Measurements from ENCODE around the gene NDRG2.
A peak's percentile ranks its signal among the peaks of the same experiment; 100 is the strongest.

The NDRG2 gene

DNA sequence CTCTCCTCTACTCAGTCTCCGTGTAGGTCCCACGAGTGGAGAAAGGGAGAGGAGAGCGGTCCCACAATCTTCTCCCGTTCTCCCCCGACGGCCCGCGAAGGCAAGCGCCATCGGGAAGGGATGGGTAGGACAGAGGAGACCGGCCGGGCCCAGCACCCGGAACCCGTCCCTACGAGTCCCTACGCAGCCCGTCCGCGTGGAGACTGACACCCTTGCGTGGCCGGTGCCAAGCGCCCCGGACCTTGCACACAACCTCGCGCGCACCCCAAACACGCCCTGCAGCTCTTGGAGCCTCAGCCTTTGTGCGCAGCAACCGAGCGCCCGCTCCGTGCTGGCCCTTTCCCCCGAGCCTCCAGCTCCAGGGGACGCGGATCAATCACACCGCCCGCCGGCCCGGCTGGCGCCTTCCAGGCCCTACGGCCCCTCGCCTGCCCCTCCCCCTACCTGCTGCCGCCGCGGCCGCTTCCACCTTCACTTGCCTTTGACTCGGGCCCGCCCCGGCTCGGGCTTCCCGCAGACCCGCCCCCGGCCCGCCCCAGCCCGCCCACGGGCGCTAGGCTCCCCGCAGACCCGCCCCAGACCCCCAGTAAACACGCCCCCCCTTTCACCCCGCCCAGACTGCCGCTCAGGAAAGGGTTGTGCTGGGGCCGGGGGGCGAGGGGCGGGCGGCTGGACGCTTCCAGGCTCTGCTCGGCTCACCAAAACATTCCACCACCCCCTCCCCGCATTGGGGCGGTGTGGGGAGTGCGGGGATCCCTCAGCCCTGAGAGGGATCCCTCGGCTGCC, at the start of gene NDRG2:
TSS of gene NDRG2 (minus strand) at position 477 of the 786 bp plus-strand sequence. CDS start 1,746 bp downstream, outside the sequence.
- no peaks in the 10 kb centered on the region for H3K27me3 ChIP-seq (ENCODE audit: control insufficient read depth, insufficient read depth, low read length)
- H3K36me3 ChIP-seq (ENCODE audit: control insufficient read depth, insufficient read depth, low read length) = no peaks in the 10 kb centered on the region
- peak within 1 kb of the TSS; percentile 81 for H2AFZ ChIP-seq
- H3K27ac ChIP-seq = peak within 1 kb of the TSS; percentile 87
- H3K79me2 ChIP-seq = peaks cover 12% of the 10 kb centered on the region
- H3K9me3 ChIP-seq (ENCODE audit: control insufficient read depth, low read length) = no peaks in the 10 kb centered on the region
- peak within 1 kb of the TSS; percentile 99 for H3K4me2 ChIP-seq (ENCODE audit: low read length)
- peak within 1 kb of the TSS; percentile 63 for H3K9ac ChIP-seq
- TF ChIP-seq, protein P1, sequence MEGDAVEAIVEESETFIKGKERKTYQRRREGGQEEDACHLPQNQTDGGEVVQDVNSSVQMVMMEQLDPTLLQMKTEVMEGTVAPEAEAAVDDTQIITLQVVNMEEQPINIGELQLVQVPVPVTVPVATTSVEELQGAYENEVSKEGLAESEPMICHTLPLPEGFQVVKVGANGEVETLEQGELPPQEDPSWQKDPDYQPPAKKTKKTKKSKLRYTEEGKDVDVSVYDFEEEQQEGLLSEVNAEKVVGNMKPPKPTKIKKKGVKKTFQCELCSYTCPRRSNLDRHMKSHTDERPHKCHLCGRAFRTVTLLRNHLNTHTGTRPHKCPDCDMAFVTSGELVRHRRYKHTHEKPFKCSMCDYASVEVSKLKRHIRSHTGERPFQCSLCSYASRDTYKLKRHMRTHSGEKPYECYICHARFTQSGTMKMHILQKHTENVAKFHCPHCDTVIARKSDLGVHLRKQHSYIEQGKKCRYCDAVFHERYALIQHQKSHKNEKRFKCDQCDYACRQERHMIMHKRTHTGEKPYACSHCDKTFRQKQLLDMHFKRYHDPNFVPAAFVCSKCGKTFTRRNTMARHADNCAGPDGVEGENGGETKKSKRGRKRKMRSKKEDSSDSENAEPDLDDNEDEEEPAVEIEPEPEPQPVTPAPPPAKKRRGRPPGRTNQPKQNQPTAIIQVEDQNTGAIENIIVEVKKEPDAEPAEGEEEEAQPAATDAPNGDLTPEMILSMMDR (IDR thresholded peaks at IDR 0.05) = no peak
- H3K4me1 ChIP-seq = peaks cover 20% of the 10 kb centered on the region
- peak within 1 kb of the TSS; percentile 92 for H3K4me3 ChIP-seq (ENCODE audit: low read depth, low read length)

DNA sequence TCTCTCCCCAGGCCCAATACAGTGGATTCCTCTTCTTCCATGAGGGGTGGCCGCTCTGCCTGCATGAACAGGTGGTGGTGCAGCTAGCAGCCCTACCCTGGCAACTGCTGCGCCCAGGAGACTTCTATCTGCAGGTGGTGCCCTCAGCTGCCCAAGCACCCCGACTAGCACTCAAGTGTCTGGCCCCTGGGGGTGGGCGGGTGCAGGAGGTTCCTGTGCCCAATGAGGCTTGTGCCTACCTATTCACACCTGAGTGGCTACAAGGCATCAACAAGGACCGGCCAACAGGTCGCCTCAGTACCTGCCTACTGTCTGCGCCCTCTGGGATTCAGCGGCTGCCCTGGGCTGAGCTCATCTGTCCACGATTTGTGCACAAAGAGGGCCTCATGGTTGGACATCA, 49.1 kb upstream of the NDRG2 start:
- H3K9ac ChIP-seq = no peak overlapping the region
- H3K4me1 ChIP-seq = peaks cover 20% of the 10 kb centered on the region
- no peak overlapping the region for H3K4me2 ChIP-seq (ENCODE audit: low read length)
- no peak overlapping the region for H3K27ac ChIP-seq
- no peak overlapping the region for H3K4me3 ChIP-seq (ENCODE audit: low read depth, low read length)
- peaks cover 9% of the 10 kb centered on the region for H3K79me2 ChIP-seq
- no peaks in the 10 kb centered on the region for H3K36me3 ChIP-seq (ENCODE audit: control insufficient read depth, insufficient read depth, low read length)
- TF ChIP-seq, protein P1 (IDR thresholded peaks at IDR 0.05) = no peak
- H3K9me3 ChIP-seq (ENCODE audit: control insufficient read depth, low read length) = no peaks in the 10 kb centered on the region
- H2AFZ ChIP-seq = no peak overlapping the region
- no peaks in the 10 kb centered on the region for H3K27me3 ChIP-seq (ENCODE audit: control insufficient read depth, insufficient read depth, low read length)

DNA sequence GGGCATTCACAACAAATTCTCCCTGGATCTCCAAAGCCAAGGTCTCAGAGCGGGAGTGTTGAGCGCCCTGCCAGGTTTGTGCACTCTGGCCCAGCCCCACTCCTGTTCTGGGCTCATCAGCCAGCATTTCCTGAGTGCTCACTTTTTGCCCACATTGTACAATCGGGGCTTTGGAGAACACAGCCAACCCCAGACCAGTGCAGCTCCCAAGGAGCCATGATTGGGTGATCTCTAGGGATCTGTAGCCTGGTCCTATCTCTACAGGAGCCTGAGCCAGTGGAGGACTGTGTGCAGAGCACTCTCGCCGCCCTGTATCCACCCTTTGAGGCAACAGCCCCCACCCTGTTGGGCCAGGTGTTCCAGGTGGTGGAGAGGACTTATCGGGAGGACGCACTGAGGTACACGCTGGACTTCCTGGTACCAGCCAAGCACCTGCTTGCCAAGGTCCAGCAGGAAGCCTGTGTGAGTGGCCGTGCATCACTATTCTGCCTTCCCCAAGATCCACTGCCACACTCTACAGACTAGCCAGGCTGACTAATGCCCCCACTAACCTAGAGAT, 48.0 kb upstream of the NDRG2 start:
- no peaks in the 10 kb centered on the region for H3K27me3 ChIP-seq (ENCODE audit: control insufficient read depth, insufficient read depth, low read length)
- peaks cover 9% of the 10 kb centered on the region for H3K79me2 ChIP-seq
- TF ChIP-seq, protein P1 (IDR thresholded peaks at IDR 0.05) = no peak
- no peak overlapping the region for H2AFZ ChIP-seq
- H3K4me1 ChIP-seq = peaks cover 27% of the 10 kb centered on the region
- no peak overlapping the region for H3K9ac ChIP-seq
- H3K4me3 ChIP-seq (ENCODE audit: low read depth, low read length) = no peak overlapping the region
- no peaks in the 10 kb centered on the region for H3K9me3 ChIP-seq (ENCODE audit: control insufficient read depth, low read length)
- no peak overlapping the region for H3K27ac ChIP-seq
- no peak overlapping the region for H3K4me2 ChIP-seq (ENCODE audit: low read length)
- no peaks in the 10 kb centered on the region for H3K36me3 ChIP-seq (ENCODE audit: control insufficient read depth, insufficient read depth, low read length)

DNA sequence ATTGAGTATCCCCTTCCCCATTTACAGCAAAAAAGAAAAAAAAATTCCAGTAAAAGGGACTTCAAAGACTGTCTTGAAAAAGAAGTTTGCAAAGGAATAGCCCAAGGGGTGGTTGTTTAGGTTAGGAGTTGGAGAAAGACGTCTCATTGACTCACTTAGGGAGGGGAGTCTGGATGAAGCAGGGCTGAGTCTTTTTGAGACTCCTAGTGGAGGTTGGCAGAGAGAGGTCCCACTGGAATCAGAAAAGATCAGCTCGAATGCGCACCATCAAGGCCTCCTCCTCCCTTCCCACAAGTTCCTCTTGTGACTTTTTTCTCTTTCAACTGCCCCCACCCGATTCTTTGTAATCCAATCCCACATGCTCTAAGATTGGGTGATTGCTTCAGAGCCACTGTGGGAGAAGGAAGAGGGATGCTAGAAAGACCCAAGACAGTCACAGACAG, 47.2 kb upstream of the NDRG2 start:
- no peaks in the 10 kb centered on the region for H3K9me3 ChIP-seq (ENCODE audit: control insufficient read depth, low read length)
- H2AFZ ChIP-seq = no peak overlapping the region
- peak overlapping the region; percentile 94 for H3K4me3 ChIP-seq (ENCODE audit: low read depth, low read length)
- H3K27me3 ChIP-seq (ENCODE audit: control insufficient read depth, insufficient read depth, low read length) = no peaks in the 10 kb centered on the region
- peak overlapping the region; percentile 75 for H3K27ac ChIP-seq
- no peaks in the 10 kb centered on the region for H3K36me3 ChIP-seq (ENCODE audit: control insufficient read depth, insufficient read depth, low read length)
- H3K4me1 ChIP-seq = peaks cover 27% of the 10 kb centered on the region
- no peak overlapping the region for H3K9ac ChIP-seq
- H3K79me2 ChIP-seq = peaks cover 9% of the 10 kb centered on the region
- peak overlapping the region; percentile 96 for H3K4me2 ChIP-seq (ENCODE audit: low read length)
- TF ChIP-seq, protein P1 (IDR thresholded peaks at IDR 0.05) = no peak

All from parathyroid adenoma (tissue), 2 donors.